ENCODE results near the gene GPATCH8. TPM values are rescaled to one million over a fixed set of nuclear protein-coding genes. Genes with fewer than 3 reads are reported as not detected.
A peak's percentile ranks its signal among the peaks of the same experiment; 100 is the strongest.

GPATCH8 gene
- total RNA-seq (10 to 100 TPM; 32.4 to 35.9 (median 33.9) TPM), polyA plus RNA-seq (21.3 TPM)
- long read RNA-seq, donor 1, full-length matches to known transcripts = 30 of 73 reads
- long read RNA-seq, donor 1, partial matches to known transcripts = 3 of 73 reads
- long read RNA-seq, donor 1, other reads (novel, unspliced or antisense) = 40 of 73 reads
- long read RNA-seq, donor 2, full-length matches to known transcripts = 2 of 7 reads
- long read RNA-seq, donor 2, partial matches to known transcripts = 0 of 7 reads
- long read RNA-seq, donor 2, other reads (novel, unspliced or antisense) = 5 of 7 reads
- long read RNA-seq, donor 3, full-length matches to known transcripts = 44 of 92 reads
- long read RNA-seq, donor 3, partial matches to known transcripts = 9 of 92 reads
- long read RNA-seq, donor 3, other reads (novel, unspliced or antisense) = 39 of 92 reads
- long read RNA-seq, donor 4, partial matches to known transcripts = 0 of 11 reads
- long read RNA-seq, donor 4, other reads (novel, unspliced or antisense) = 10 of 11 reads

DNA sequence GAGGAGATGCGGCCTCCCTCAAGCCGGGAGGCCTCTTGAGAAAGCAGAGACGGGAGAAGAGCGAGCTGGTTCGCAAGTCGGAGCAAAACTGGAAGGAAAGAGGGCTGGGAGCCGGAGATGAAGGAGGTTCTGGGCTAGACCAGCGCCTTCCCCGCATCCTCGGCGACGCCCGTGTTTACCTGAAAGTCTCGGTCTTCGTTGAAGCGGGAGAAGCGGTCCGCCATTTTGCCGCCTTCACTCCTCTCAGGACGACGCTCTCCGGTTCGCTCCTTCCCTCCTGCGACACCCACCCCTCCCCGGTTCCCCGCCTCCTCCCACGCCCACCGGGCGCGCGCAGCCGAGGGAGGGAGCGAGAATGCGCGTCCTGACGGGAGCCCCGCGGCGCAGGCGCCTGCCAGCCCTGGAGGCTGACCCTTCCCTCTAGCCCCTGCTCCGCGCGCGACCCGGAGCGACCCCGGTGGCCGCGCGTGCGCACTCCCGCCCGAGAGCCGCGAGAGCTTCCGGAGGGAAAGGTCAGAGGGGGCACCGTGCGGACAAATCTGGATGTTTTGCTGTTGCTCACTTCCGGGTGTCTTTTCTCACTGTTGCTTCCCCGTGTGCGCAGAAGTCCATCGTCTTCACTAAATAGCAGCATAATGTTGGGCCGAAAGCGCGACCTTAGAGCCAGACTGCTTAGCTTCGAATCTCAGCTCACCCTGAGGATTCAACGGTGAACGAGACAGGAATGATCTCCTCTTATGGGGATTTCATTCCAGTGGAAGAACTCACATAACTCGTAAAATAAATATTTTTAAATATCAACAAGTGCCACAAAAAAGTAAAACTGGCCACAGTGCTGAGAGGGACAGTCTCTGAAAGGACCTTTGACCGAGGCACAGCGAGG, at the start of gene GPATCH8:
TSS of gene GPATCH8 (minus strand) at position 260 of the 883 bp plus-strand sequence. CDS start at position 224, 36 bp downstream.
- peak; percentile 96 to 99 (median 98) for DNase-seq
- H3K4me1 ChIP-seq (ENCODE audit: control insufficient read depth, insufficient read depth, low read length) = no peaks in the 10 kb centered on the region
- H3K27ac ChIP-seq (ENCODE audit: low read length) = peak within 1 kb of the TSS; percentile 87
- ATAC-seq = peak; percentile 97 to 99
- peak within 1 kb of the TSS; percentile 67 for H3K4me3 ChIP-seq (ENCODE audit: low read length)
- no peaks in the 10 kb centered on the region for H3K27me3 ChIP-seq (ENCODE audit: control insufficient read depth, insufficient read depth)
- WGBS = 2% methylated on average over 71 of the region's 71 CpGs
- H3K9me3 ChIP-seq (ENCODE audit: control insufficient read depth, low read length) = no peaks in the 10 kb centered on the region
- intact Hi-C loops (cut with DNase I) = loop anchor here in 2 of 4 donors (10.0 kb wide), 2 partner anchors 89 to 99 kb away; no protein-coding TSS in a partner anchor

GRCh38 chr17:44552361-44552760, 49.2 kb upstream of the GPATCH8 start:
- Histone ChIP-seq H3K9me3 (ENCODE audit: control insufficient read depth, low read length) (no peaks in the 10 kb centered on the region), H3K4me1 (ENCODE audit: control insufficient read depth, insufficient read depth, low read length) (no peaks in the 10 kb centered on the region), H3K4me3 (ENCODE audit: low read length) (no peak overlapping the region), H3K27ac (ENCODE audit: low read length) (no peak overlapping the region), H3K27me3 (ENCODE audit: control insufficient read depth, insufficient read depth) (no peaks in the 10 kb centered on the region)
- no peak for ATAC-seq
- intact Hi-C loops (cut with DNase I) = loop anchor here in 1 of 4 donors (10.0 kb wide), 1 partner anchor 72 kb away; no protein-coding TSS in a partner anchor
- 71% methylated on average over 9 of the region's 9 CpGs for WGBS
- no peak for DNase-seq

GRCh38 chr17:44549686-44550085, 46.5 kb upstream of the GPATCH8 start:
- intact Hi-C loops (cut with DNase I) = loop anchor here in 2 of 4 donors (10.0 kb wide), 2 partner anchors 45 to 75 kb away; no protein-coding TSS in a partner anchor
- H3K4me1 ChIP-seq (ENCODE audit: control insufficient read depth, insufficient read depth, low read length) = no peaks in the 10 kb centered on the region
- no peak overlapping the region for H3K4me3 ChIP-seq (ENCODE audit: low read length)
- 49% methylated on average over 6 of the region's 6 CpGs for WGBS
- ATAC-seq (no peak), DNase-seq (no peak)
- no peak overlapping the region for H3K27ac ChIP-seq (ENCODE audit: low read length)
- H3K27me3 ChIP-seq (ENCODE audit: control insufficient read depth, insufficient read depth) = no peaks in the 10 kb centered on the region
- no peaks in the 10 kb centered on the region for H3K9me3 ChIP-seq (ENCODE audit: control insufficient read depth, low read length)

DNA sequence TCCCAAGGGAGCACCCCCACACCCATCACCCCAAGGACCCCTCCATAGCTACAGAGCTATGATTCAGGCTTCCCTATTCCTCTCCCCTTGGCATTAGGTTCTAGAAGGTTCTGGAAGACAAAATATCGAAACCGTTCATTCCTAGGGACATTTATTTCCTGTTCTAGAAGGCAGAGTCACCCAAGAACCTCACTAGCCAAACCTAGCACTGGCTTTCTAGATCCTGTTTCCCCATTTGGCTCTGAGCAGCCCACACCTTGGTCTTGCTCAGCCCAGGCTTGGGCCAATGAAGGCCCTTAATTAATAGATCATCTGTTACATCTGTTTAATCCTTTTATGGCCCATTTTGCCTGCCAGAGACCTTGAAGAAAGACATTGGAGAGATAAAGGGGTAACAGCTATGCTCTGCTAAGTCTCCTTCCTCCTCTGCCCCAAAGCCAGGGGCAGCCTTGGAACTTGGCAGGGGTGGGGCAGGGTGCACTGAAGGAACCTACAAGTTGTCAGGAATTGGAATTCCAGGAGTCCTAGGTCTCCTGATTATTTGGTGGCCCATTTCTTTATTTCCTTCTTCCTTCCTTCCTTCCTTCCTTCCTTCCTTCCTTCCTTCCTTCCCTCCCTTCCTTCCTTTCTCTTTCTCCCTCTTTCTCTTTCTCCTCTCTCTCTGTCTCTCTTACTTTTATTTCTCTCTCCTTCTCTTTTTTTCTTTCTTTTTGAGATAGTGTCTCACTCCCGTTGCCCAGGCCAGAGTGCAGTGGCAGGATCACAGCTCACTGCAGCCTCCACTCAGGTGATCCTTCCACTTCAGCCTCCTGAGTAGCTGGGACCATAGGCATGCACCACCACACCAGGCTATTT, 45.4 kb upstream of the GPATCH8 start:
- no peak for ATAC-seq
- Histone ChIP-seq H3K27ac (ENCODE audit: low read length) (peak overlapping the region; percentile 6), H3K4me1 (ENCODE audit: control insufficient read depth, insufficient read depth, low read length) (no peaks in the 10 kb centered on the region), H3K9me3 (ENCODE audit: control insufficient read depth, low read length) (no peaks in the 10 kb centered on the region), H3K27me3 (ENCODE audit: control insufficient read depth, insufficient read depth) (no peaks in the 10 kb centered on the region), H3K4me3 (ENCODE audit: low read length) (no peak overlapping the region)
- no peak for DNase-seq
- WGBS = 83% methylated on average over 3 of the region's 3 CpGs
- intact Hi-C loops (cut with DNase I) = loop anchor here in 1 of 4 donors (10.0 kb wide), 1 partner anchor 46 kb away; no protein-coding TSS in a partner anchor

- WGBS = 74% methylated on average over 4 of the region's 4 CpGs
- no peaks in the 10 kb centered on the region for H3K27me3 ChIP-seq (ENCODE audit: control insufficient read depth, insufficient read depth)
- no peak overlapping the region for H3K27ac ChIP-seq (ENCODE audit: low read length)
- ATAC-seq (peak; percentile 40 to 48), DNase-seq (no peak)
- H3K9me3 ChIP-seq (ENCODE audit: control insufficient read depth, low read length) = no peaks in the 10 kb centered on the region
- intact Hi-C loops (cut with DNase I) = loop anchor here in 1 of 4 donors (10.0 kb wide), 1 partner anchor 47 kb away; no protein-coding TSS in a partner anchor
- no peaks in the 10 kb centered on the region for H3K4me1 ChIP-seq (ENCODE audit: control insufficient read depth, insufficient read depth, low read length)
- H3K4me3 ChIP-seq (ENCODE audit: low read length) = no peak overlapping the region
Observed at GRCh38 chr17:44547625-44548267, 44.5 kb upstream of the GPATCH8 start.

DNA sequence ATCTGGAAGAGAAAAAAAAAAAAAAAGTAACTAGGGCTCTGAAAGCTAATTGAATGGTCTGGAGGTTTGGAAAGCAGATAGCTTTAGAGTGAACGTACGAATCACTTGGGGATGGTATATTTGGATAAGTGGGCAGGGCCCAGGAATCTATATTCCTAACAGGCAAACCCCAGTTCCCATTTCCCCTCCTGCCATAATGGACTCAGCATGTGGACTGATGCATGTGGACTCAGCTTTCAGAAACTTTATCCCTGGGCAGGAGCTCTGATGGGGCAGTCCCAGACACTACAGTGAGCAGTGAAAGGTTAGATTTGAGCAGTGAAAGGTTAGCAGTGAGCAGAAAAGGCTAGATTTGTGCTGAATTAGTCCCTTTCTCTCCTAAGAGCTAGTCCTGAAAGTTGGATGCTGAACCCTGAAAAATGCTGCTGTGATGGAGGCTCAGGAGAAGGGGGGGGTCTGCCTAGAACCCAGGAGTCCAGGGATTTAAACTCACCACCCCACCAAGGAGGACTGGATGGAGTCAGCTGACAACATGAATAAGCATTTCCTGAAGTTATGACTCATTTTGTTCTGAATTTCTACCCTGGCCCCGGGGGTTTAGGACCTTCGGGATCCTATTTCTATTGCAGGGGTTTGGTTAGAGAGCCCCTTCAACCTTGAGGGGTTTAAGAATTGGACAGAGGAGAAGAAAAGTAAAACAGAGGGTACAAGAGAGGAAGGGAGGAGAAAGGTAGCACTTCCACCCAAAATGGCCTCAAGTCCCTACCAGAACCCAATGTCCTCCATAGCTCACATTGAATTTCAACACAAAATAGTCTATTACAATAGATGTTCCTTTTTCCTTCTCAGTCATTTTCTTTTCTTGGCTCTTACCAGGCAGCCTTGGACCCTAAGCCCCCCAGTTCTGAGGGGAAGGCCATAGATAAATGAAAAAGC, 43.7 kb upstream of the GPATCH8 start:
- intact Hi-C loops (cut with DNase I) = loop anchor here in 1 of 4 donors (10.0 kb wide), 1 partner anchor 48 kb away; no protein-coding TSS in a partner anchor
- ATAC-seq = no peak
- no peak for DNase-seq
- no peak overlapping the region for H3K27ac ChIP-seq (ENCODE audit: low read length)
- H3K27me3 ChIP-seq (ENCODE audit: control insufficient read depth, insufficient read depth) = no peaks in the 10 kb centered on the region
- no peaks in the 10 kb centered on the region for H3K9me3 ChIP-seq (ENCODE audit: control insufficient read depth, low read length)
- H3K4me3 ChIP-seq (ENCODE audit: low read length) = no peak overlapping the region
- H3K4me1 ChIP-seq (ENCODE audit: control insufficient read depth, insufficient read depth, low read length) = no peaks in the 10 kb centered on the region
- 48% methylated on average over 4 of the region's 4 CpGs for WGBS

GRCh38 chr17:44543905-44544523, 40.8 kb upstream of the GPATCH8 start:
- 67% methylated on average over 5 of the region's 5 CpGs for WGBS
- H3K9me3 ChIP-seq (ENCODE audit: control insufficient read depth, low read length) = no peaks in the 10 kb centered on the region
- DNase-seq (no peak), ATAC-seq (no peak)
- H3K27ac ChIP-seq (ENCODE audit: low read length) = no peak overlapping the region
- H3K4me1 ChIP-seq (ENCODE audit: control insufficient read depth, insufficient read depth, low read length) = no peaks in the 10 kb centered on the region
- no peaks in the 10 kb centered on the region for H3K27me3 ChIP-seq (ENCODE audit: control insufficient read depth, insufficient read depth)
- no peak overlapping the region for H3K4me3 ChIP-seq (ENCODE audit: low read length)
- intact Hi-C loops (cut with DNase I) = loop anchor here in 1 of 4 donors (10.0 kb wide), 1 partner anchor 51 kb away; no protein-coding TSS in a partner anchor

DNA sequence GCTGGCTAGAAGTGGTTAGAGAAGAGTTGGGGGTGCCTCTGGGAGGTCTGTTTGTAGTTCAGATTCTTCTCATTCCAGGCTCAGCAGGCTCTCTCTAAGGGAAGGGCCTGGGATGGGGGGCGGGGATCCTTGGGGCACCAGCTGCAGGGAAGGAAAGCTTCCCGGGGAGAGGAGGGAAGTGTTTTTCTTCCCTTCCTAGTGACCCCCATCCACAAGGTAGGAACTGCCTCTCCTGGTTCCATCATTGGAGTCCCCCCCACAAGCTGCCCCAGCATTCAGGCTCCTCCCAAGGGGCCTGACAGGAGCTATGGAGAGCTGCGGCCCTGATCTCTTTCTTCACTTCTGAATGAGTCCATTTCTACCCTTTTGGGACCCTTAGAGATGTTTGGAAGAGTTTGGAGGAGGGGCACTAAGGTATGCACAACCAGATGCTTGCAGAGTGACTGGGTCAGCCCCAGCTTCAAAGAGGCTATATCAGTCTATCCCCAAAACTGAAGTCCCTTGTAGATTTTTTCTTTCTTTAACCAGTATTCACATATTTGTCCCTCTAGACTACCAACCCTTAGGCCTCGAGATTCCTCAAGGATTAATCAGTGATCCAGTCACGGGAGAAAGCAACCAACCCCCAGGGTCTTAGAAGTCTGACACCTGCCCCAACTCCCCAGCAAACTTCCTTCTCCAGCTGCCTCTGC, 40.2 kb upstream of the GPATCH8 start:
- WGBS = 49% methylated on average over 5 of the region's 5 CpGs
- Histone ChIP-seq H3K27me3 (ENCODE audit: control insufficient read depth, insufficient read depth) (no peaks in the 10 kb centered on the region), H3K4me3 (ENCODE audit: low read length) (no peak overlapping the region), H3K27ac (ENCODE audit: low read length) (no peak overlapping the region), H3K4me1 (ENCODE audit: control insufficient read depth, insufficient read depth, low read length) (no peaks in the 10 kb centered on the region), H3K9me3 (ENCODE audit: control insufficient read depth, low read length) (no peaks in the 10 kb centered on the region)
- intact Hi-C loops (cut with DNase I) = loop anchor here in 1 of 4 donors (10.0 kb wide), 1 partner anchor 51 kb away; no protein-coding TSS in a partner anchor
- DNase-seq (no peak), ATAC-seq (no peak)
